ENCODE data around the gene SRGAP3.
"Not testable (repeated sequence)": the region's sequence is repeated elsewhere in the genome, so short reads cannot be mapped to it uniquely, and the experiment has no call there.

GRCh38 chr3:9281533-9281932 lies 32.1 kb upstream of the SRGAP3 start:
- not testable (repeated sequence) for TF ChIP-seq CTCF, POLR2AphosphoS5 (IDR thresholded peaks at IDR 0.05)

Data from gastroesophageal sphincter (tissue), 3 donors.